ENCODE results near the gene MGAT4A.

GRCh38 chr2:98658816-98659490 is 72.0 kb downstream of the MGAT4A start:
- no peak for TF ChIP-seq ZFP3 (CRISPR knock-in tag; IDR thresholded peaks at IDR 0.05)
- no peak for TF ChIP-seq OSR1 (CRISPR knock-in tag; IDR thresholded peaks at IDR 0.05)
- no peak for TF ChIP-seq CREB5 (CRISPR knock-in tag; IDR thresholded peaks at IDR 0.05; ENCODE audit: low read depth)
- TF ChIP-seq TCF4 (CRISPR knock-in tag; IDR thresholded peaks at IDR 0.05; ENCODE audit: borderline replicate concordance): no peak
- TF ChIP-seq TOX (CRISPR knock-in tag; IDR thresholded peaks at IDR 0.05; ENCODE audit: borderline replicate concordance): no peak
